HepG2 (cell line): ENCODE measurements around the gene SEMA3B. TPM values are rescaled to one million over a fixed set of nuclear protein-coding genes. Genes with fewer than 3 reads are reported as not detected.

Experiments used
- ATAD3A ChIP-seq: sonication (generic); formaldehyde crosslinking; IDR thresholded peaks from 2 replicates; pipeline ENCODE4 v1.4.0; 2020; ENCODE audit warnings: missing genetic modification reagents
- CC2D1A ChIP-seq: sonication (generic); formaldehyde crosslinking; IDR thresholded peaks from 2 replicates; pipeline ENCODE4 v1.8.1; 2023; ENCODE audit warnings: mild to moderate bottlenecking, missing genetic modification reagents
- CSRNP1 ChIP-seq: sonication (generic); formaldehyde crosslinking; IDR thresholded peaks from 2 replicates; pipeline ENCODE4 v1.8.1; 2023; ENCODE audit warnings: mild to moderate bottlenecking, missing genetic modification reagents
- DR1 ChIP-seq: sonication (generic); formaldehyde crosslinking; IDR thresholded peaks from 2 replicates; pipeline ENCODE4 v1.8.0; 2021; ENCODE audit warnings: mild to moderate bottlenecking, missing genetic modification reagents, inconsistent platforms
- GTF2F1 ChIP-seq: fragments of 150-350 bp; IDR thresholded peaks from 2 replicates; pipeline ENCODE4 v1.6.1; 2014; ENCODE audit warnings: low read length
- IKZF1 ChIP-seq: fragments of 450-650 bp; IDR thresholded peaks from 2 replicates; pipeline ENCODE4 v1.7.1; 2016
- NFE2L1 ChIP-seq: sonication (generic); formaldehyde crosslinking; IDR thresholded peaks from 2 replicates; pipeline ENCODE4 v1.4.0; 2020; ENCODE audit warnings: missing genetic modification reagents, mild to moderate bottlenecking, borderline replicate concordance
- PHB2 ChIP-seq: fragments of 450-650 bp; IDR thresholded peaks from 2 replicates; pipeline ENCODE4 v1.6.1; 2018; ENCODE audit not compliant: partially characterized antibody
- PRMT3 ChIP-seq: sonication (generic); formaldehyde crosslinking; IDR thresholded peaks from 2 replicates; pipeline ENCODE4 v1.8.1; 2022; ENCODE audit warnings: low read depth, mild to moderate bottlenecking, moderate library complexity, missing genetic modification reagents, borderline replicate concordance
- SMAD1 ChIP-seq: sonication (generic); formaldehyde crosslinking; IDR thresholded peaks from 2 replicates; pipeline ENCODE4 v1.4.0; 2020; ENCODE audit warnings: missing genetic modification reagents, low read depth, mild to moderate bottlenecking, borderline replicate concordance
- SMYD3 ChIP-seq: sonication (generic); formaldehyde crosslinking; IDR thresholded peaks from 2 replicates; pipeline ENCODE4 v1.8.1; 2023; ENCODE audit warnings: mild to moderate bottlenecking, missing genetic modification reagents
- SPEN ChIP-seq: sonication (generic); formaldehyde crosslinking; IDR thresholded peaks from 2 replicates; pipeline ENCODE4 v1.5.1; 2020; ENCODE audit warnings: low read depth, mild to moderate bottlenecking, missing genetic modification reagents
- SRSF1 ChIP-seq: fragments of 200-400 bp; formaldehyde crosslinking; optimal IDR thresholded peaks from 2 replicates; pipeline ENCODE3; 2017; ENCODE audit warnings: mild to moderate bottlenecking, low read depth, low read length, moderate library complexity
- TBX2 ChIP-seq: sonication (generic); formaldehyde crosslinking; IDR thresholded peaks from 2 replicates; pipeline ENCODE4 v1.5.0; 2020; ENCODE audit warnings: missing genetic modification reagents, mild to moderate bottlenecking, borderline replicate concordance
- THAP11 ChIP-seq: IDR thresholded peaks from 2 replicates; pipeline ENCODE4 v1.6.1; 2016; ENCODE audit warnings: missing biosample characterization, missing genetic modification reagents
- THYN1 ChIP-seq: sonication (generic); formaldehyde crosslinking; IDR thresholded peaks from 2 replicates; pipeline ENCODE4 v1.8.1; 2023; ENCODE audit warnings: low read depth, mild to moderate bottlenecking, moderate library complexity, missing genetic modification reagents, borderline replicate concordance
- ZBTB38 ChIP-seq: sonication (generic); formaldehyde crosslinking; IDR thresholded peaks from 2 replicates; pipeline ENCODE4 v1.5.1; 2020; ENCODE audit warnings: mild to moderate bottlenecking, missing genetic modification reagents
- ZFY ChIP-seq: sonication (generic); formaldehyde crosslinking; IDR thresholded peaks from 2 replicates; pipeline ENCODE4 v1.4.0; 2020; ENCODE audit warnings: missing genetic modification reagents
- ZNF225 ChIP-seq: sonication (generic); formaldehyde crosslinking; IDR thresholded peaks from 2 replicates; pipeline ENCODE4 v1.4.0; 2020; ENCODE audit warnings: mild to moderate bottlenecking, missing genetic modification reagents
- ZNF30 ChIP-seq: sonication (generic); formaldehyde crosslinking; IDR thresholded peaks from 2 replicates; pipeline ENCODE4 v1.5.0; 2020; ENCODE audit warnings: mild to moderate bottlenecking, missing genetic modification reagents
- ZNF317 ChIP-seq: sonication (generic); formaldehyde crosslinking; IDR thresholded peaks from 2 replicates; pipeline ENCODE4 v1.5.0; 2020; ENCODE audit warnings: mild to moderate bottlenecking, missing genetic modification reagents
- ZNF33A ChIP-seq: sonication (generic); formaldehyde crosslinking; IDR thresholded peaks from 2 replicates; pipeline ENCODE4 v1.5.1; 2020; ENCODE audit warnings: missing genetic modification reagents, mild to moderate bottlenecking, moderate library complexity, borderline replicate concordance
- ZNF451 ChIP-seq: sonication (generic); formaldehyde crosslinking; IDR thresholded peaks from 2 replicates; pipeline ENCODE4 v1.5.0; 2020; ENCODE audit warnings: mild to moderate bottlenecking, missing genetic modification reagents
- ZNF468 ChIP-seq: sonication (generic); formaldehyde crosslinking; IDR thresholded peaks from 2 replicates; pipeline ENCODE4 v1.8.0; 2022; ENCODE audit warnings: mild to moderate bottlenecking, moderate library complexity, missing genetic modification reagents
- ZNF800 ChIP-seq: sonication (generic); formaldehyde crosslinking; IDR thresholded peaks from 2 replicates; pipeline ENCODE4 v1.4.0; 2020; ENCODE audit warnings: missing genetic modification reagents
- polyA plus RNA-seq, 8 experiments: library from polyadenylated mRNA; depleted of rRNA in 3 of 8; stranded (reverse) in 7 of 8; unstranded in 1 of 8; fragments of >200 nt; fragmentation: Illumina TruSeq in 4 of 8; extraction: Trizol in 4 of 8; gene quantifications; 2 replicates each; pipeline versions ENCODE4 v1.2.1 to v1.2.3, GENCODE V29; 2011 to 2016; ENCODE audit warnings: low read depth in 4 of 8, missing spikeins in 1 of 8, mixed read lengths in 1 of 8; ENCODE audit not compliant: insufficient read depth in 1 of 8
- total RNA-seq, 5 experiments: library from RNA; depleted of rRNA; stranded (reverse); fragments of >200 nt; fragmentation: Illumina TruSeq; extraction: Trizol; gene quantifications; 2 replicates each; pipeline ENCODE4 v1.2.3, GENCODE V29; 2016; ENCODE audit warnings: low read depth in 1 of 5
- TF ChIP-seq, protein P1 (sequence below): sonication (generic); formaldehyde crosslinking; IDR thresholded peaks from 2 replicates; pipeline ENCODE4 v1.5.1; 2020; ENCODE audit warnings: mild to moderate bottlenecking, moderate library complexity, missing genetic modification reagents

Gene SEMA3B
- total and polyA plus RNA-seq, 2 of the 13 experiments (the other 11 are each of a cell fraction or from before 2014, with no cell fraction given), result 93.2 to 158 TPM

- no peak for TF ChIP-seq PRMT3
- TF ChIP-seq ZNF317 (CRISPR knock-in tag), result no peak
- TF ChIP-seq IKZF1, result no peak
- no peak for TF ChIP-seq ZNF30 (CRISPR knock-in tag)
- 0 out of 2 replicates have a peak, but pooled peaks have one; percentile 4 for TF ChIP-seq CSRNP1 (CRISPR knock-in tag)
- TF ChIP-seq, protein P1, sequence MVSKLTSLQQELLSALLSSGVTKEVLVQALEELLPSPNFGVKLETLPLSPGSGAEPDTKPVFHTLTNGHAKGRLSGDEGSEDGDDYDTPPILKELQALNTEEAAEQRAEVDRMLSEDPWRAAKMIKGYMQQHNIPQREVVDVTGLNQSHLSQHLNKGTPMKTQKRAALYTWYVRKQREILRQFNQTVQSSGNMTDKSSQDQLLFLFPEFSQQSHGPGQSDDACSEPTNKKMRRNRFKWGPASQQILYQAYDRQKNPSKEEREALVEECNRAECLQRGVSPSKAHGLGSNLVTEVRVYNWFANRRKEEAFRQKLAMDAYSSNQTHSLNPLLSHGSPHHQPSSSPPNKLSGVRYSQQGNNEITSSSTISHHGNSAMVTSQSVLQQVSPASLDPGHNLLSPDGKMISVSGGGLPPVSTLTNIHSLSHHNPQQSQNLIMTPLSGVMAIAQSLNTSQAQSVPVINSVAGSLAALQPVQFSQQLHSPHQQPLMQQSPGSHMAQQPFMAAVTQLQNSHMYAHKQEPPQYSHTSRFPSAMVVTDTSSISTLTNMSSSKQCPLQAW, result 0 out of 2 replicates have a peak, but pooled peaks have one; percentile 3
- 0 out of 2 replicates have a peak, but pooled peaks have one; percentile 19 for TF ChIP-seq SMAD1
- TF ChIP-seq ZNF33A (CRISPR knock-in tag), result no peak
- no peak for TF ChIP-seq ZNF800
- TF ChIP-seq THYN1 (CRISPR knock-in tag), result no peak
- TF ChIP-seq ZNF225 (CRISPR knock-in tag), result 0 out of 2 replicates have a peak, but pooled peaks have one; percentile 33
- TF ChIP-seq ZNF451 (CRISPR knock-in tag), result no peak
- TF ChIP-seq THAP11 (CRISPR knock-in tag), result no peak
- TF ChIP-seq ZBTB38 (CRISPR knock-in tag), result peak; percentile 14; the same call in 1 of the 2 replicates
- TF ChIP-seq ZFY (CRISPR knock-in tag), result 0 out of 2 replicates have a peak, but pooled peaks have one; percentile 13
- TF ChIP-seq TBX2 (CRISPR knock-in tag), result no peak
- TF ChIP-seq CC2D1A (CRISPR knock-in tag), result no peak
- TF ChIP-seq GTF2F1, result no peak
- TF ChIP-seq SRSF1, result no peak
- no peak for TF ChIP-seq ATAD3A (CRISPR knock-in tag)
- TF ChIP-seq SMYD3 (CRISPR knock-in tag), result no peak
- TF ChIP-seq ZNF468 (CRISPR knock-in tag), result no peak
- TF ChIP-seq SPEN (CRISPR knock-in tag), result 0 out of 2 replicates have a peak, but pooled peaks have one; percentile 2
- TF ChIP-seq NFE2L1, result no peak
- TF ChIP-seq DR1, result no peak
- TF ChIP-seq PHB2, result no peak
These were observed 22.4 kb upstream of the SEMA3B start (continued) for GRCh38 chr3:50246517-50246954.
